ENCODE data around the gene GLRX5. TPM values are rescaled to one million over a fixed set of nuclear protein-coding genes. Genes with fewer than 3 reads are reported as not detected.

Gene GLRX5
- total RNA-seq, 4 donors from 2014 or later = 19.8 to 42.1 (median 33.7) TPM

DNA sequence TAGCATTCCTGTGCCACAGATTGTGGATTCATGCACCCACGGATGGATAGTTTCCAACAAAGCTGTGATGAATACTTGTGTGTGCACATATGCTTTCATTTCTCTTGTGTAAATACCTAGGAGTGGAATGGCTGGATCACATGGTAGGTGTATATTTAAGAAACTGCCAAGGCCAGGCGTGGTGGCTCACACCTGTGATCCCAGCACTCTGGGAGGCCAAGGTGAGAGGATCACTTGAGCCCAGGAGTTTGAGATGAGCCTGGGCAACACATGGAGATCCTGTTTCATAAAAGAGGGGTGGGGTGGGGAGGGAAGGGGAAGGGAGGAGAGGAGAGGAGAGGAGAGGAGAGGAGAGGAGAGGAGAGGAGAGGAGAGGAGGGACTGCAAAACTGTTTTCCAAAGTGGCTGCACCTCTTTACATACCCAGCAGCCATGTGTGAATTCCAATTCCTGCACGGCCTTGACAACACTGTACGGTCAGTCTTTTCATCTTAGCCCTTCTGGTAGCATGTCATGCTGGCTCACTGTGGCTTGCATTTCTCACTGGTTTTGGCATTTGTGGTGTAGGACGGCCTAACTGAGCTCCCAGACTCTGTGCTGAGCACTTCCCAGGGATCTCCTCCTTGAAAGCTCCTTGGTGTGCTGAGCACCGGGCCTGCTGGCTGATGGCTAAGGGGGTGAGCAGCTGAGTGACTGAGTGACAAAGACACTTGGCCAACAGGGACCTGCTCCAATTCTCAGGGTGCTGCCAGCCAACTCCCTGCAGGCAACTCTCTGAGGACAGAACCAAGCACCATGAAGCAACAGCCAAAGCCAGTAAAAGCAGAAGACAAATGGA is 46.3 kb upstream of the GLRX5 start:
- Histone ChIP-seq H3K36me3 (no peaks in the 10 kb centered on the region), H3K27ac (peak overlapping the region; percentile 61), H3K9me3 (no peaks in the 10 kb centered on the region), H3K4me1 (peaks cover 75% of the 10 kb centered on the region), H3K4me3 (no peak overlapping the region), H3K27me3 (no peaks in the 10 kb centered on the region)
- 64% methylated on average over 6 of the region's 6 CpGs for WGBS
- TF ChIP-seq POLR2A (IDR thresholded peaks at IDR 0.05) (no peak), POLR2AphosphoS5 (IDR thresholded peaks at IDR 0.05) (no peak), EP300 (IDR thresholded peaks at IDR 0.05) (no peak), CTCF (IDR thresholded peaks at IDR 0.05) (no peak)
- no peak for DNase-seq (ENCODE audit: low spot score in 2 of 2)

DNA sequence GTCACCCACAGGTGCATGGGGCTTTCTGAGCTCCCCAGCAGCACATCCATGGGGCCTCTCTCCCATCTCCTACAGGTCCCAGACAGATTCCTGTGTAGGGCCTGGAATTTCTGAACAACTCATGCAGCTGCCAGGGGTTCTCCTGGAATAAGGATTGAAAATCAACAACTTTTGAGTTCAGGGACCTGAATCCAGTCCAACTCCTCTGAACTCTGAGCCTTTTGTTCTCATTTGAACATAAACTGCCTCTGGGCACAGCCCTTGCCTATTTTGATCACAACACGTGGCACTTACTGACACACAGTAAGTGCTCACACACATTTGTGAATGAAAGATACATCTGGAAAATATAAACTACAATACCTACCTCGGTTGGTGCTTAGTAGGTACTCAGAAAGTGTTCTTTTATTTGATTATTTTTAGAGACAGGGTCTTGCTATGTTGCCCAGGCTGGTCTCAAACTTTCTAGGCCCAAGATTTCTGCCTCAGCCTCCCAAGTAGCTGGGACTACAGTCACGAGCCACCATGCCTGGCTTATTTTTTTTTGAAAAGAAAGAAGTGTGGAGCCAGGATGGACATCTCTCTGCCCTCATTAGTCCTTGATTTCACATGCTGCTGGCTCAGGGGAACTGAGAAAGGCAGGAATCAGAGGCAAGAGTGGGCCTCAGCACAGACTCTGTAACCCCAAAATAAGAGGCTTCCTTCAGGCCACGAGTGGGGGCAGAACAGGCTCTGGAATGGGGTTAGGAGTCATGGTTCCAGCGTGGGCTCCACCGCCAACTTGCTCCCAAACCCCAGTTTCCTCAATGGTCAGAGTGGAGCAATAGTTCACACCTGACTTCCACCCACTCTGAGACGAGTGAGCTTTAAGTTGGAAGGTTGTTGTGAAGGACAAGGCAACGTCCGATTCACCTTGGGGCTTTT is 45.4 kb upstream of the GLRX5 start:
- 56% methylated on average over 9 of the region's 9 CpGs for WGBS
- H3K4me1 ChIP-seq = peaks cover 70% of the 10 kb centered on the region
- TF ChIP-seq POLR2AphosphoS5 (IDR thresholded peaks at IDR 0.05) = no peak
- H3K9me3 ChIP-seq = no peaks in the 10 kb centered on the region
- H3K27ac ChIP-seq = peak overlapping the region; percentile 61
- no peaks in the 10 kb centered on the region for H3K36me3 ChIP-seq
- H3K27me3 ChIP-seq = no peaks in the 10 kb centered on the region
- DNase-seq (ENCODE audit: low spot score in 2 of 2) = no peak
- no peak overlapping the region for H3K4me3 ChIP-seq

DNA sequence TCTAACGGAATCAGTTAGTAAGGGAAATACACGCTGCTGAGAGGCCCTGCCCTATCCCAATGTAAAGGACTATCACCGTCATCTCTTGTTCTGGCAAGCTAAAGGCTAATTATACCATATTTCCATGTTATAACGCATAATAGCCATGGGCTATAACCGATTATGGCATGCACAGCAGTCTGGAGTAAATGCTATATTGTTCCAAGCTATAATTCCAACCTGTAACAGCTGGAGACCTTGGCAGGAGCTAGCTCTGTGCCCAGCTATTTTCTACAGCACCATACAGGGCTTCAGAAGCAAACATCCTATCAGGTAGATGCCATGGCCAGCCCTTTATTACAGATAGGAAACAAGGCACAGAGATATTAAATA is 44.7 kb upstream of the GLRX5 start:
- peak overlapping the region; percentile 61 for H3K27ac ChIP-seq
- peaks cover 65% of the 10 kb centered on the region for H3K4me1 ChIP-seq
- H3K27me3 ChIP-seq = no peaks in the 10 kb centered on the region
- no peaks in the 10 kb centered on the region for H3K36me3 ChIP-seq
- H3K4me3 ChIP-seq = no peak overlapping the region
- TF ChIP-seq POLR2AphosphoS5 (IDR thresholded peaks at IDR 0.05) (no peak), EP300 (IDR thresholded peaks at IDR 0.05) (no peak), POLR2A (IDR thresholded peaks at IDR 0.05) (no peak), CTCF (IDR thresholded peaks at IDR 0.05) (no peak)
- no peaks in the 10 kb centered on the region for H3K9me3 ChIP-seq
- WGBS = 48% methylated on average over 5 of the region's 5 CpGs
- no peak for DNase-seq (ENCODE audit: low spot score in 2 of 2)

DNA sequence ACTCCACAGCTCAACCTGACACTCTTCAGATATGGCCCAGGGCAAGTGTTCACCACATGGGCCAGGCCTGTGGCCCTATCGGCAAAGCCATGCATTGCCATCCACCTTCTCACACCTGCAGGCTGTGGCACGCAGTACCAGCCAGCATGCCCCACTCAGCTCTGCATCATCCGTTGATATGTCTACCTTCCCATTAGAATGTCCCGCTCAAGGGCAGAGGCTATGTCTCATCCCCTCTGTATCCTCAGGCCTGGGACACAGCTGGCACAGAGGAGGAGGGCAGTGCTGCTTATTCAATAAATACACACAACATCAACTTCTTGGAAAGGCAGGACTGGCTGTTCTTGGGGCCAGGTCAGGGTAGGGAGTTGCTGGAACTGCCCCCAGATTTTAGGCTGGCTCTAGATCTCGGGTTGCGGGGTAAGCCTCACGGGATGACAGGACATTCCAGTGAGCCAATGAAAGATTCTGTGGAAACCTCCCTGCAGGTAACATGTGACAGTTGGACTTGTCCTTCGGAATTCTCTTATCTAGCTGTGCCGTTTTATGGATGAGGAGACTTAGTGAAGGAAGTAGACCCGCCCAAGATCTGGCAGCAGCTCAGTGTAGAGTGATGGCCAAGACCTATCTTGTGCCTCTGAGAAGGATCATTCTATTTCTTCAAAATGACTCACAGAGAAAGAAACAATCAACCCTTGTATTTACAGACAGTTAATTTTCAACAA is 44.0 kb upstream of the GLRX5 start:
- WGBS = 36% methylated on average over 10 of the region's 10 CpGs
- H3K27me3 ChIP-seq = no peaks in the 10 kb centered on the region
- H3K27ac ChIP-seq = peak overlapping the region; percentile 61
- TF ChIP-seq EP300 (IDR thresholded peaks at IDR 0.05) (no peak), CTCF (IDR thresholded peaks at IDR 0.05) (no peak), POLR2AphosphoS5 (IDR thresholded peaks at IDR 0.05) (no peak), POLR2A (IDR thresholded peaks at IDR 0.05) (no peak)
- no peaks in the 10 kb centered on the region for H3K9me3 ChIP-seq
- peaks cover 65% of the 10 kb centered on the region for H3K4me1 ChIP-seq
- no peak overlapping the region for H3K4me3 ChIP-seq
- no peak for DNase-seq (ENCODE audit: low spot score in 2 of 2)
- H3K36me3 ChIP-seq = no peaks in the 10 kb centered on the region

GRCh38 chr14:95491936-95492608 is 42.8 kb upstream of the GLRX5 start:
- no peak overlapping the region for H3K27ac ChIP-seq
- no peak overlapping the region for H3K4me3 ChIP-seq
- WGBS = 94% methylated on average over 2 of the region's 2 CpGs
- TF ChIP-seq EP300 (IDR thresholded peaks at IDR 0.05) (no peak), POLR2AphosphoS5 (IDR thresholded peaks at IDR 0.05) (no peak), POLR2A (IDR thresholded peaks at IDR 0.05) (no peak), CTCF (IDR thresholded peaks at IDR 0.05) (no peak)
- H3K4me1 ChIP-seq = peaks cover 65% of the 10 kb centered on the region
- DNase-seq (ENCODE audit: low spot score in 2 of 2) = no peak
- no peaks in the 10 kb centered on the region for H3K36me3 ChIP-seq
- H3K27me3 ChIP-seq = no peaks in the 10 kb centered on the region
- H3K9me3 ChIP-seq = no peaks in the 10 kb centered on the region
